ENCODE results near the gene PDCD10. TPM values are rescaled to one million over a fixed set of nuclear protein-coding genes. Genes with fewer than 3 reads are reported as not detected.

The PDCD10 gene
- total and polyA plus RNA-seq, 2 donors (not counting 1 experiment from before 2014, with no cell fraction given) = 25.7 to 58.0 TPM

- Histone ChIP-seq H3K4me1 (ENCODE audit: control insufficient read depth in 2 of 2, insufficient read depth in 2 of 2, low read length in 2 of 2) (peaks cover 9 to 22% of the 10 kb centered on the region in 2 donors), H2AFZ (ENCODE audit: insufficient read depth, low read depth, low read length, poor library complexity, severe bottlenecking) (peak overlapping the region; percentile 30), H3K9ac (ENCODE audit: low read length) (no peak overlapping the region), H3K9me3 (ENCODE audit: control extremely low read depth in 1 of 3, control insufficient read depth in 2 of 3, insufficient read depth in 1 of 3, low read length in 2 of 3) (peaks cover 0 to 4% (median 0%) of the 10 kb centered on the region in 3 donors), H3K27me3 (replicated peaks in 1 of 4; ENCODE audit: control extremely low read depth in 1 of 4, control insufficient read depth in 3 of 4, insufficient read depth in 4 of 4, low read length in 3 of 4) (no peaks in the 10 kb centered on the region), H3K79me2 (ENCODE audit: control insufficient read depth, insufficient read depth, low read length) (no peaks in the 10 kb centered on the region), H3K4me3 (ENCODE audit: control extremely low read depth in 1 of 5, extremely low read depth in 1 of 5, insufficient read depth in 1 of 5, low read depth in 2 of 5, low read length in 4 of 5) (peak overlapping the region in 1 of 5 experiments; percentile 31), H4K20me1 (ENCODE audit: control insufficient read depth, insufficient read depth, low read length, poor library complexity, severe bottlenecking) (no peaks in the 10 kb centered on the region), H3K4me2 (replicated peaks; ENCODE audit: low read depth, low read length, poor library complexity, severe bottlenecking) (peak overlapping the region; percentile 44), H3K27ac (ENCODE audit: low read length in 2 of 2) (peak overlapping the region in 1 of 2 donors; percentile 64), H3K36me3 (replicated peaks in 1 of 2; ENCODE audit: control extremely low read depth in 1 of 2, control insufficient read depth in 1 of 2, extremely low read depth in 1 of 2, insufficient read depth in 2 of 2, low read length in 1 of 2) (no peaks in the 10 kb centered on the region)
- ATAC-seq (ENCODE audit: low read depth) (no peak), DNase-seq (no peak)
- Mint-ChIP-seq H3K4me1 (peaks cover 26% of the 10 kb centered on the region), H3K27me3 (peaks cover 8% of the 10 kb centered on the region), H3K27ac (peak overlapping the region; percentile 11), H3K9me3 (ENCODE audit: insufficient read depth) (no peaks in the 10 kb centered on the region), H3K4me3 (peak overlapping the region; percentile 57)
- intact Hi-C loops (cut with micrococcal nuclease) = no loop called here
- WGBS (ENCODE audit: insufficient coverage) = 40% methylated on average over 1 of the region's 1 CpG
- ChIA-PET CTCF (interaction anchor here (0.9 kb wide), 1 partner anchor 30 kb away, joined by 4 read pairs; no protein-coding TSS in a partner anchor), POLR2A (no interaction called here)
- no peak for TF ChIP-seq CTCF (IDR thresholded peaks at IDR 0.05)
- no peak for TF ChIP-seq EZH2 (IDR thresholded peaks at IDR 0.05; ENCODE audit: borderline replicate concordance, insufficient read depth, low read depth, low read length, poor library complexity, severe bottlenecking)
Measured at GRCh38 chr3:167653155-167653554, 81.5 kb downstream of the PDCD10 start.

- Histone ChIP-seq H3K4me2 (replicated peaks; ENCODE audit: low read depth, low read length, poor library complexity, severe bottlenecking) (no peak overlapping the region), H3K9me3 (ENCODE audit: control extremely low read depth in 1 of 3, control insufficient read depth in 2 of 3, insufficient read depth in 1 of 3, low read length in 2 of 3) (peaks cover 0 to 4% (median 0%) of the 10 kb centered on the region in 3 donors), H3K79me2 (ENCODE audit: control insufficient read depth, insufficient read depth, low read length) (no peaks in the 10 kb centered on the region), H2AFZ (ENCODE audit: insufficient read depth, low read depth, low read length, poor library complexity, severe bottlenecking) (no peak overlapping the region), H4K20me1 (ENCODE audit: control insufficient read depth, insufficient read depth, low read length, poor library complexity, severe bottlenecking) (no peaks in the 10 kb centered on the region), H3K36me3 (replicated peaks in 1 of 2; ENCODE audit: control extremely low read depth in 1 of 2, control insufficient read depth in 1 of 2, extremely low read depth in 1 of 2, insufficient read depth in 2 of 2, low read length in 1 of 2) (no peaks in the 10 kb centered on the region), H3K27me3 (replicated peaks in 1 of 4; ENCODE audit: control extremely low read depth in 1 of 4, control insufficient read depth in 3 of 4, insufficient read depth in 4 of 4, low read length in 3 of 4) (no peaks in the 10 kb centered on the region), H3K4me3 (ENCODE audit: control extremely low read depth in 1 of 5, extremely low read depth in 1 of 5, insufficient read depth in 1 of 5, low read depth in 2 of 5, low read length in 4 of 5) (no peak overlapping the region), H3K9ac (ENCODE audit: low read length) (no peak overlapping the region), H3K4me1 (ENCODE audit: control insufficient read depth in 2 of 2, insufficient read depth in 2 of 2, low read length in 2 of 2) (peaks cover 9 to 22% of the 10 kb centered on the region in 2 donors), H3K27ac (ENCODE audit: low read length in 2 of 2) (no peak overlapping the region)
- CTCF ChIA-PET = no interaction called here
- TF ChIP-seq CTCF (IDR thresholded peaks at IDR 0.05) = no peak
- no peak for TF ChIP-seq EZH2 (IDR thresholded peaks at IDR 0.05; ENCODE audit: borderline replicate concordance, insufficient read depth, low read depth, low read length, poor library complexity, severe bottlenecking)
- no peak overlapping the region for H3K4me3 Mint-ChIP-seq
- no peak for DNase-seq
- no peaks in the 10 kb centered on the region for H3K9me3 Mint-ChIP-seq (ENCODE audit: insufficient read depth)
- POLR2A ChIA-PET = no interaction called here
- intact Hi-C loops (cut with micrococcal nuclease) = no loop called here
- no CpG with 5 or more reads among the region's 1 CpG for WGBS (ENCODE audit: insufficient coverage)
- no peak overlapping the region for H3K27ac Mint-ChIP-seq
- H3K27me3 Mint-ChIP-seq = no peaks in the 10 kb centered on the region
- H3K4me1 Mint-ChIP-seq = peaks cover 26% of the 10 kb centered on the region
- ATAC-seq (ENCODE audit: low read depth) = no peak
Measured at GRCh38 chr3:167651826-167652225, 82.9 kb downstream of the PDCD10 start.
